Measurements from ENCODE around the gene S100A16. TPM values are rescaled to one million over a fixed set of nuclear protein-coding genes. Genes with fewer than 3 reads are reported as not detected.

S100A16 gene
- total and polyA plus RNA-seq, 9 of the 15 experiments (the other 6 are each of a cell fraction or from before 2014, with no cell fraction given) = 1.6 to 6.9 (median 4.3) TPM

DNA sequence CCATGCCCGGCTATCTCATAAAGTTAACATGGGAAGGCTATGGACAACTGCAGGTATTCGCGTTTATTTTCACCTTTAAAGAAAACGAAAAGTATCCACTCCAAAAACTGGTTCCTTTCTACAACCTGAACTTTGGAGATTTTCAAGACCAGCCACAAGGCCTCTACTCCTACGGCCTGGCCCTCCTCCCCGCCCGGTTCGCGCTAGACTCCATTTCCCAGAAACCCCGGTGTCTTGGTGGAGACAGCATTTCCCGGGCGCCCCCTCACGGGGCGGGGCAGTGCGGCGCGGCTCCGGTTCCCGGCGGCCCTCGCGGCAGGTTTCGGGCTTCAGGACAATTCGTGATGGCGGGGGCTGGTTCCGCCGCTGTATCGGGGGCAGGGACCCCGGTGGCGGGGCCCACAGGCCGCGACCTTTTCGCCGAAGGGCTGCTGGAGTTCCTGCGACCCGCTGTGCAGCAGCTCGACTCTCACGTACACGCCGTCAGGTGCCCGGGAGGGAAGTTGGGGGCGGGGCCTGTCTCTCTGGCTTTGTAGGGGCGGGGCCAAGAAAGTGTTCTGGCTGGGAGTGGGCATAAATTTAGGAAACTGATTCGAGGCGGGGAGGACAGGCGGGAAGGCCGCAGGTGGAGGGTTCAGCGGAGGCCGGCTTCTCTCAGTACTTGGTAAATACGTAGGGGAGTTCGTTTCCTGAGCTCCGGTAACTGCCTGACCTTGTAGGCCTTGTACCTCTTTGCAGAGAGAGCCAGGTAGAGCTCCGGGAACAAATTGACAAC lies 45.6 kb upstream of the S100A16 start, which contains the start of gene SNAPIN (continued):
- TF ChIP-seq, protein P1, sequence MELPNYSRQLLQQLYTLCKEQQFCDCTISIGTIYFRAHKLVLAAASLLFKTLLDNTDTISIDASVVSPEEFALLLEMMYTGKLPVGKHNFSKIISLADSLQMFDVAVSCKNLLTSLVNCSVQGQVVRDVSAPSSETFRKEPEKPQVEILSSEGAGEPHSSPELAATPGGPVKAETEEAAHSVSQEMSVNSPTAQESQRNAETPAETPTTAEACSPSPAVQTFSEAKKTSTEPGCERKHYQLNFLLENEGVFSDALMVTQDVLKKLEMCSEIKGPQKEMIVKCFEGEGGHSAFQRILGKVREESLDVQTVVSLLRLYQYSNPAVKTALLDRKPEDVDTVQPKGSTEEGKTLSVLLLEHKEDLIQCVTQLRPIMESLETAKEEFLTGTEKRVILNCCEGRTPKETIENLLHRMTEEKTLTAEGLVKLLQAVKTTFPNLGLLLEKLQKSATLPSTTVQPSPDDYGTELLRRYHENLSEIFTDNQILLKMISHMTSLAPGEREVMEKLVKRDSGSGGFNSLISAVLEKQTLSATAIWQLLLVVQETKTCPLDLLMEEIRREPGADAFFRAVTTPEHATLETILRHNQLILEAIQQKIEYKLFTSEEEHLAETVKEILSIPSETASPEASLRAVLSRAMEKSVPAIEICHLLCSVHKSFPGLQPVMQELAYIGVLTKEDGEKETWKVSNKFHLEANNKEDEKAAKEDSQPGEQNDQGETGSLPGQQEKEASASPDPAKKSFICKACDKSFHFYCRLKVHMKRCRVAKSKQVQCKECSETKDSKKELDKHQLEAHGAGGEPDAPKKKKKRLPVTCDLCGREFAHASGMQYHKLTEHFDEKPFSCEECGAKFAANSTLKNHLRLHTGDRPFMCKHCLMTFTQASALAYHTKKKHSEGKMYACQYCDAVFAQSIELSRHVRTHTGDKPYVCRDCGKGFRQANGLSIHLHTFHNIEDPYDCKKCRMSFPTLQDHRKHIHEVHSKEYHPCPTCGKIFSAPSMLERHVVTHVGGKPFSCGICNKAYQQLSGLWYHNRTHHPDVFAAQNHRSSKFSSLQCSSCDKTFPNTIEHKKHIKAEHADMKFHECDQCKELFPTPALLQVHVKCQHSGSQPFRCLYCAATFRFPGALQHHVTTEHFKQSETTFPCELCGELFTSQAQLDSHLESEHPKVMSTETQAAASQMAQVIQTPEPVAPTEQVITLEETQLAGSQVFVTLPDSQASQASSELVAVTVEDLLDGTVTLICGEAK (IDR thresholded peaks at IDR 0.05) = peak; percentile 73
- TF ChIP-seq, protein P1 (CRISPR knock-in tag; IDR thresholded peaks at IDR 0.05) = no peak
- TF ChIP-seq, protein P2, sequence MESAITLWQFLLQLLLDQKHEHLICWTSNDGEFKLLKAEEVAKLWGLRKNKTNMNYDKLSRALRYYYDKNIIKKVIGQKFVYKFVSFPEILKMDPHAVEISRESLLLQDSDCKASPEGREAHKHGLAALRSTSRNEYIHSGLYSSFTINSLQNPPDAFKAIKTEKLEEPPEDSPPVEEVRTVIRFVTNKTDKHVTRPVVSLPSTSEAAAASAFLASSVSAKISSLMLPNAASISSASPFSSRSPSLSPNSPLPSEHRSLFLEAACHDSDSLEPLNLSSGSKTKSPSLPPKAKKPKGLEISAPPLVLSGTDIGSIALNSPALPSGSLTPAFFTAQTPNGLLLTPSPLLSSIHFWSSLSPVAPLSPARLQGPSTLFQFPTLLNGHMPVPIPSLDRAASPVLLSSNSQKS (CRISPR knock-in tag; IDR thresholded peaks at IDR 0.05) = no peak
- TF ChIP-seq GABPB1 (CRISPR knock-in tag; IDR thresholded peaks at IDR 0.05) = peak; percentile 73
- TF ChIP-seq BRF1 (IDR thresholded peaks at IDR 0.05; ENCODE audit: borderline replicate concordance, extremely low read depth, insufficient read length) = no peak
- TF ChIP-seq ZNF263 (CRISPR knock-in tag; IDR thresholded peaks at IDR 0.05; ENCODE audit: borderline replicate concordance) = 0 out of 2 replicates have a peak, but pooled peaks have one; percentile 17
- TF ChIP-seq, protein P3, sequence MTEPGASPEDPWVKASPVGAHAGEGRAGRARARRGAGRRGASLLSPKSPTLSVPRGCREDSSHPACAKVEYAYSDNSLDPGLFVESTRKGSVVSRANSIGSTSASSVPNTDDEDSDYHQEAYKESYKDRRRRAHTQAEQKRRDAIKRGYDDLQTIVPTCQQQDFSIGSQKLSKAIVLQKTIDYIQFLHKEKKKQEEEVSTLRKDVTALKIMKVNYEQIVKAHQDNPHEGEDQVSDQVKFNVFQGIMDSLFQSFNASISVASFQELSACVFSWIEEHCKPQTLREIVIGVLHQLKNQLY (CRISPR knock-in tag; conservative IDR thresholded peaks at IDR 0.05) = no peak
- TF ChIP-seq, protein P4, sequence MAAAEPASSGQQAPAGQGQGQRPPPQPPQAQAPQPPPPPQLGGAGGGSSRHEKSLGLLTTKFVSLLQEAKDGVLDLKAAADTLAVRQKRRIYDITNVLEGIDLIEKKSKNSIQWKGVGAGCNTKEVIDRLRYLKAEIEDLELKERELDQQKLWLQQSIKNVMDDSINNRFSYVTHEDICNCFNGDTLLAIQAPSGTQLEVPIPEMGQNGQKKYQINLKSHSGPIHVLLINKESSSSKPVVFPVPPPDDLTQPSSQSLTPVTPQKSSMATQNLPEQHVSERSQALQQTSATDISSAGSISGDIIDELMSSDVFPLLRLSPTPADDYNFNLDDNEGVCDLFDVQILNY (CRISPR knock-in tag; IDR thresholded peaks at IDR 0.05) = no peak
- no peak for TF ChIP-seq FOXA1 (IDR thresholded peaks at IDR 0.05; ENCODE audit: borderline replicate concordance)
- peak; percentile 97 for TF ChIP-seq HCFC1 (IDR thresholded peaks at IDR 0.05; ENCODE audit: low read depth, low read length)
- TF ChIP-seq TEAD1 (CRISPR knock-in tag; IDR thresholded peaks at IDR 0.05) = 0 out of 4 replicates have a peak, but pooled peaks of 1 of the 2 experiments have one; percentile 23
- TF ChIP-seq CCNT2 (IDR thresholded peaks at IDR 0.05; ENCODE audit: borderline replicate concordance, extremely low read depth, insufficient read length, low read depth, low read length) = peak; percentile 74
- TF ChIP-seq XRCC5 (IDR thresholded peaks at IDR 0.05; ENCODE audit: low read depth, low read length) = peak; percentile 66; the same call in 1 of the 2 replicates
- peak; percentile 81 for TF ChIP-seq CREM (IDR thresholded peaks at IDR 0.05; ENCODE audit: low read depth)
- no peak for TF ChIP-seq SP2 (IDR thresholded peaks at IDR 0.05; ENCODE audit: extremely low read depth, low read depth, low read length, poor library complexity, severe bottlenecking)

Data from K562 (cell line).